IMR-90 (cell line): ENCODE measurements around the gene THSD7B. TPM values are rescaled to one million over a fixed set of nuclear protein-coding genes. Genes with fewer than 3 reads are reported as not detected.

Experiments
- ATAC-seq: fragments of 200-7000 bp; cut with Tn5 transposase; 2 replicates; pipeline ENCODE4 v1.9.1; 2020; ENCODE audit warnings: low read depth, mild to moderate bottlenecking, moderate library complexity
- BruUV-seq: library from RNA; stranded (reverse); fragments of 400-500 nt; replicated peaks from 2 replicates; lab custom pipeline; 2021; lab: Mats Ljungman, UMichigan
- CTCF ChIA-PET: fragments of 300-600 bp; formaldehyde crosslinking; extraction: SDS; loops from one replicate; lab custom pipeline; 2021; ENCODE audit warnings: antibody characterized with exemption; lab: Yijun Ruan, JAX
- POLR2A ChIA-PET: fragments of 300-600 bp; sonication (Branson Sonifier 250); formaldehyde crosslinking; loops from one replicate; lab custom pipeline; 2022; ENCODE audit warnings: antibody characterized with exemption; ENCODE audit not compliant: unreplicated experiment; lab: Charles Lee
- DNase-seq: peaks from one replicate; pipeline ENCODE4 v3.0.0; 2013
- H2AFZ ChIP-seq: replicated peaks from 2 replicates; pipeline ENCODE3; 2013; ENCODE audit warnings: low read length, mild to moderate bottlenecking; ENCODE audit not compliant: poor library complexity
- H2AK5ac ChIP-seq: 2 replicates; pipeline ENCODE4 v1.6.1; 2013; ENCODE audit warnings: low read depth, low read length, inconsistent platforms
- H2AK9ac ChIP-seq: replicated peaks from 2 replicates; pipeline ENCODE3; 2013; ENCODE audit warnings: mild to moderate bottlenecking, low read depth, low read length, moderate library complexity; ENCODE audit not compliant: poor library complexity
- H2BK120ac ChIP-seq: 2 replicates; pipeline ENCODE4 v1.6.1; 2013; ENCODE audit warnings: low read depth, low read length, inconsistent platforms
- H2BK15ac ChIP-seq: 3 replicates; pipeline ENCODE4 v1.6.1; 2013; ENCODE audit warnings: low read depth, low read length, inconsistent platforms
- H2BK20ac ChIP-seq: 2 replicates; pipeline ENCODE4 v1.6.1; 2013; ENCODE audit warnings: low read depth, mild to moderate bottlenecking, inconsistent platforms, low read length, moderate library complexity
- H2BK5ac ChIP-seq: 2 replicates; pipeline ENCODE4 v1.6.1; 2013; ENCODE audit warnings: mild to moderate bottlenecking, low read depth, low read length, inconsistent platforms; ENCODE audit not compliant: poor library complexity, severe bottlenecking
- H3K14ac ChIP-seq: replicated peaks from 2 replicates; pipeline ENCODE4 v1.6.1; 2013; ENCODE audit warnings: low read depth, low read length, inconsistent platforms
- H3K18ac ChIP-seq: 2 replicates; pipeline ENCODE4 v1.6.1; 2013; ENCODE audit warnings: low read depth, low read length, control low read depth
- H3K23ac ChIP-seq: 2 replicates; pipeline ENCODE4 v1.6.1; 2013; ENCODE audit warnings: low read depth, low read length, inconsistent platforms
- H3K27ac ChIP-seq: 2 replicates; pipeline ENCODE4 v1.5.1; 2013; ENCODE audit warnings: mild to moderate bottlenecking, control low read depth, low read length; ENCODE audit not compliant: insufficient read depth
- H3K27me3 ChIP-seq: 2 replicates; pipeline ENCODE4 v1.6.1; 2013; ENCODE audit warnings: low read length; ENCODE audit not compliant: control insufficient read depth, insufficient read depth
- H3K36me3 ChIP-seq: 2 replicates; pipeline ENCODE4 v1.6.1; 2013; ENCODE audit warnings: low read length, mixed read lengths; ENCODE audit not compliant: control insufficient read depth, insufficient read depth
- H3K4ac ChIP-seq: 2 replicates; pipeline ENCODE4 v1.6.1; 2013; ENCODE audit warnings: low read depth, low read length, inconsistent platforms
- H3K4me1 ChIP-seq: 2 replicates; pipeline ENCODE4 v1.6.1; 2013; ENCODE audit warnings: low read length, mixed read lengths; ENCODE audit not compliant: control insufficient read depth, insufficient read depth
- H3K4me2 ChIP-seq: 2 replicates; pipeline ENCODE4 v1.6.1; 2013; ENCODE audit warnings: low read depth, mild to moderate bottlenecking, control low read depth, low read length, moderate library complexity
- H3K4me3 ChIP-seq: 2 replicates; pipeline ENCODE4 v1.5.1; 2013; ENCODE audit warnings: low read depth, mild to moderate bottlenecking, control low read depth, low read length, moderate library complexity; ENCODE audit not compliant: insufficient read depth
- H3K56ac ChIP-seq: 2 replicates; pipeline ENCODE4 v1.6.1; 2013; ENCODE audit warnings: low read length, inconsistent platforms; ENCODE audit not compliant: insufficient read depth; ENCODE audit errors: extremely low read depth
- H3K79me1 ChIP-seq, 2 experiments: 2 replicates each; pipeline ENCODE4 v1.6.1; 2013; ENCODE audit warnings: low read length in 2 of 2, inconsistent platforms in 1 of 2, low read depth in 1 of 2
- H3K9ac ChIP-seq: 2 replicates; pipeline ENCODE4 v1.6.1; 2013; ENCODE audit warnings: low read depth, low read length, control low read depth
- H3K9me1 ChIP-seq: 2 replicates; pipeline ENCODE4 v1.6.1; 2013; ENCODE audit warnings: low read length, inconsistent platforms; ENCODE audit not compliant: insufficient read depth
- H3K9me3 ChIP-seq: 2 replicates; pipeline ENCODE4 v1.6.1; 2013; ENCODE audit warnings: low read length; ENCODE audit not compliant: control insufficient read depth, insufficient read depth
- H4K20me1 ChIP-seq: 2 replicates; pipeline ENCODE4 v1.6.1; 2013; ENCODE audit warnings: low read length, inconsistent platforms; ENCODE audit not compliant: insufficient read depth
- H4K5ac ChIP-seq: 2 replicates; pipeline ENCODE4 v1.6.1; 2013; ENCODE audit warnings: mild to moderate bottlenecking, low read depth, low read length, control low read depth
- H4K8ac ChIP-seq, 2 experiments: 2 replicates each; pipeline ENCODE4 v1.6.1; 2013; ENCODE audit warnings: low read depth in 2 of 2, low read length in 2 of 2, control low read depth in 1 of 2, inconsistent platforms in 1 of 2
- H4K91ac ChIP-seq: 2 replicates; pipeline ENCODE4 v1.6.1; 2013; ENCODE audit warnings: low read depth, low read length, inconsistent platforms; ENCODE audit not compliant: insufficient read depth
- BHLHE40 ChIP-seq: fragments of 150-350 bp; IDR thresholded peaks from 2 replicates; pipeline ENCODE4 v1.6.1; 2016; ENCODE audit warnings: mild to moderate bottlenecking, low read depth, low read length
- CHD1 ChIP-seq: IDR thresholded peaks from 2 replicates; pipeline ENCODE4 v1.6.1; 2012; ENCODE audit warnings: low read depth, low read length, improper control_type of control experiment
- ELK1 ChIP-seq: fragments of 150-350 bp; IDR thresholded peaks from 2 replicates; pipeline ENCODE4 v1.6.1; 2016; ENCODE audit warnings: low read depth, mild to moderate bottlenecking, low read length, moderate library complexity, borderline replicate concordance
- MXI1 ChIP-seq: IDR thresholded peaks from 2 replicates; pipeline ENCODE4 v1.6.1; 2012; ENCODE audit warnings: low read depth, mild to moderate bottlenecking, low read length, moderate library complexity, borderline replicate concordance
- SMC3 ChIP-seq: fragments of 150-350 bp; IDR thresholded peaks from 2 replicates; pipeline ENCODE4 v1.6.1; 2016; ENCODE audit warnings: low read depth, mild to moderate bottlenecking, antibody characterized with exemption, low read length, moderate library complexity
- WGBS, 2 experiments: methylation state at CpG; one replicate each; pipeline versions ENCODE4 v1.1.5 to v1.1.7; 2013; ENCODE audit warnings: missing lambda C conversion rate in 2 of 2; ENCODE audit not compliant: insufficient read length in 1 of 2; ENCODE audit errors: extremely low coverage in 2 of 2; 5-methylcytosine and 5-hydroxymethylcytosine counted together
- dilution Hi-C: fragments of 300-500 bp; cut with HindIII; formaldehyde crosslinking; loops from one replicate; pipeline ENCODE4 v1.14.3; 2018; ENCODE audit warnings: low sequenced_read_pairs; ENCODE audit not compliant: unreplicated experiment
- in situ Hi-C: fragments of 300-500 bp; cut with MboI; formaldehyde crosslinking; loops from 3 replicates; pipeline ENCODE4 v1.14.3; 2019; ENCODE audit warnings: low sequenced_read_pairs, inconsistent platforms, mixed read lengths
- intact Hi-C: fragments of 100-400 bp; cut with micrococcal nuclease; formaldehyde crosslinking; loops from 2 replicates; pipeline ENCODE4 v1.10.0; 2022
- polyA plus RNA-seq, 3 experiments: library from polyadenylated mRNA; depleted of rRNA; stranded (reverse); fragments of >200 nt; gene quantifications; 2 replicates each; pipeline ENCODE4 v1.2.3, GENCODE V29; 2012; ENCODE audit warnings: low replicate concordance in 1 of 3
- total RNA-seq: library from RNA; depleted of rRNA; stranded (reverse); fragments of >200 nt; gene quantifications from 2 replicates; pipeline ENCODE4 v1.2.3, GENCODE V29; 2012

The THSD7B gene
- total and polyA plus RNA-seq, 2 of the 4 experiments (the other 2 are of a cell fraction), result not detected

- H4K8ac ChIP-seq, result no peak overlapping the region
- ChIA-PET CTCF (no interaction called here), POLR2A (no interaction called here)
These were observed 912.1 kb downstream of the THSD7B start for GRCh38 chr2:137677466-137677865.

More at GRCh38 chr2:137677466-137677865, 912.1 kb downstream of the THSD7B start:
- H3K27me3 ChIP-seq, result no peaks in the 10 kb centered on the region
- ATAC-seq, result no peak
- no peak overlapping the region for H3K4ac ChIP-seq
- no peak overlapping the region for H3K14ac ChIP-seq
- dilution Hi-C loops, result no loop called here
- H2BK20ac ChIP-seq, result no peak overlapping the region
- H3K18ac ChIP-seq, result no peak overlapping the region
- peaks cover 6% of the 10 kb centered on the region; the same call in 1 of the 2 replicates for H3K9me3 ChIP-seq
- no CpG with 5 or more reads among the region's 1 CpG for WGBS, 2 experiments
- H3K27ac ChIP-seq, result no peak overlapping the region
- no peaks in the 10 kb centered on the region for H3K9me1 ChIP-seq
- H2AK9ac ChIP-seq, result no peak overlapping the region
- H3K9ac ChIP-seq, result no peak overlapping the region
- no peak for DNase-seq
- no peak overlapping the region for H3K56ac ChIP-seq
- H4K91ac ChIP-seq, result no peak overlapping the region
- no peaks in the 10 kb centered on the region for H3K79me1 ChIP-seq
- H3K4me3 ChIP-seq, result no peak overlapping the region
- intact Hi-C loops, result no loop called here
- no peak overlapping the region for H2BK15ac ChIP-seq
- no peak overlapping the region for H2BK5ac ChIP-seq
- H3K36me3 ChIP-seq, result no peaks in the 10 kb centered on the region
- H4K20me1 ChIP-seq, result no peaks in the 10 kb centered on the region
- no peak overlapping the region for H3K23ac ChIP-seq
- H2AFZ ChIP-seq, result no peak overlapping the region
- no peak for TF ChIP-seq MXI1
- TF ChIP-seq BHLHE40, result no peak
- TF ChIP-seq CHD1, result no peak
- TF ChIP-seq ELK1, result no peak
- no peak for TF ChIP-seq SMC3
- H3K4me1 ChIP-seq, result no peaks in the 10 kb centered on the region
- H4K5ac ChIP-seq, result no peak overlapping the region
- no peak overlapping the region for H2BK120ac ChIP-seq
- no peak overlapping the region for H2AK5ac ChIP-seq
- in situ Hi-C loops, result no loop called here
- no TSS peak for BruUV-seq
- H3K4me2 ChIP-seq, result no peak overlapping the region
